Neural cell (in vitro differentiated cells): ENCODE measurements around the gene OSTC.

Source experiments
- CTCF ChIP-seq: fragments of 450-650 bp; IDR thresholded peaks from 2 replicates; pipeline ENCODE4 v1.5.1; 2014; ENCODE audit warnings: antibody characterized with exemption, mild to moderate bottlenecking, moderate library complexity; ENCODE audit not compliant: poor library complexity, severe bottlenecking
- EP300 ChIP-seq: fragments of 450-650 bp; conservative IDR thresholded peaks from 2 replicates; pipeline ENCODE4 v1.6.1; 2014; ENCODE audit warnings: antibody characterized with exemption, mild to moderate bottlenecking, moderate library complexity; ENCODE audit not compliant: poor library complexity, severe bottlenecking
- EZH2 ChIP-seq: fragments of 200-600, 300-800 bp; shearing (Covaris generic), sonication (generic); IDR thresholded peaks from 2 replicates; pipeline ENCODE4 v1.6.1; 2014; ENCODE audit warnings: antibody characterized with exemption, low read length, borderline replicate concordance, mild to moderate bottlenecking; ENCODE audit not compliant: insufficient read depth, poor library complexity, severe bottlenecking
- POLR2AphosphoS5 ChIP-seq: IDR thresholded peaks from 2 replicates; pipeline ENCODE4 v1.6.1; 2012
- RAD21 ChIP-seq: fragments of 450-650 bp; conservative IDR thresholded peaks from 2 replicates; pipeline ENCODE4 v1.6.1; 2014; ENCODE audit warnings: antibody characterized with exemption, mild to moderate bottlenecking, moderate library complexity
- SMC3 ChIP-seq: fragments of 450-650 bp; conservative IDR thresholded peaks from 2 replicates; pipeline ENCODE4 v1.6.1; 2014; ENCODE audit warnings: antibody characterized with exemption, mild to moderate bottlenecking, moderate library complexity; ENCODE audit not compliant: poor library complexity
- TAF1 ChIP-seq: IDR thresholded peaks from 2 replicates; pipeline ENCODE4 v1.6.1; 2012; ENCODE audit warnings: low read depth

GRCh38 chr4:108714880-108715279, 64.5 kb downstream of the OSTC start:
- TF ChIP-seq CTCF (no peak), POLR2AphosphoS5 (no peak), TAF1 (no peak), SMC3 (no peak), RAD21 (no peak), EP300 (no peak), EZH2 (no peak)
